Activated CD4-positive, alpha-beta T cell treated with anti-CD3 and anti-CD28 coated beads for 1 hour (primary cell): ENCODE measurements around the gene IQGAP2.
"Not testable (repeated sequence)": the region's sequence is repeated elsewhere in the genome, so short reads cannot be mapped to it uniquely, and the experiment has no call there.

Experiments
- DNase-seq: peaks from one replicate; pipeline ENCODE4 v3.0.0-alpha.2; 2020

IQGAP2 gene

GRCh38 chr5:76415855-76416254 is 12.8 kb downstream of the IQGAP2 start:
- no peak for DNase-seq

GRCh38 chr5:76419597-76420298 is 16.7 kb downstream of the IQGAP2 start:
- DNase-seq = no peak

GRCh38 chr5:76422227-76422626 is 19.1 kb downstream of the IQGAP2 start:
- DNase-seq = no peak

- no peak for DNase-seq
These were observed 19.7 kb downstream of the IQGAP2 start for GRCh38 chr5:76422742-76423141.

- DNase-seq = no peak
These were observed 22.1 kb downstream of the IQGAP2 start for GRCh38 chr5:76425146-76425545.

- DNase-seq = no peak
These were observed 23.1 kb downstream of the IQGAP2 start for GRCh38 chr5:76425928-76426804.

- no peak for DNase-seq
These were observed 24.4 kb downstream of the IQGAP2 start for GRCh38 chr5:76427206-76428140.

GRCh38 chr5:76428550-76428949 is 25.5 kb downstream of the IQGAP2 start:
- DNase-seq = not testable (repeated sequence)

- DNase-seq = no peak
These were observed 30.2 kb downstream of the IQGAP2 start for GRCh38 chr5:76433261-76433660.

GRCh38 chr5:76437507-76437906 is 34.4 kb downstream of the IQGAP2 start:
- not testable (repeated sequence) for DNase-seq

GRCh38 chr5:76438025-76438424 is 34.9 kb downstream of the IQGAP2 start:
- DNase-seq = no peak

GRCh38 chr5:76439201-76439600 is 36.1 kb downstream of the IQGAP2 start:
- DNase-seq = no peak

- DNase-seq = no peak
These were observed 36.8 kb downstream of the IQGAP2 start for GRCh38 chr5:76439929-76440328.

GRCh38 chr5:76441101-76441500 is 38.0 kb downstream of the IQGAP2 start:
- DNase-seq = no peak

- DNase-seq = no peak
These were observed 39.0 kb downstream of the IQGAP2 start for GRCh38 chr5:76441890-76442673.

GRCh38 chr5:76443066-76443800 is 40.1 kb downstream of the IQGAP2 start:
- no peak for DNase-seq

GRCh38 chr5:76445063-76445462 is 42.0 kb downstream of the IQGAP2 start:
- no peak for DNase-seq

GRCh38 chr5:76445830-76446229 is 42.7 kb downstream of the IQGAP2 start:
- no peak for DNase-seq

- DNase-seq = no peak
These were observed 43.7 kb downstream of the IQGAP2 start for GRCh38 chr5:76446776-76447175.

GRCh38 chr5:76449606-76450005 is 46.5 kb downstream of the IQGAP2 start:
- DNase-seq = no peak

GRCh38 chr5:76450054-76450453 is 47.0 kb downstream of the IQGAP2 start:
- no peak for DNase-seq
